Endothelial cell (in vitro differentiated cells): Measurements from ENCODE around the gene PAWR. TPM values are rescaled to one million over a fixed set of nuclear protein-coding genes. Genes with fewer than 3 reads are reported as not detected.

Experiments used
- DNase-seq: peaks from one replicate; pipeline ENCODE4 v3.0.0; 2021; ENCODE audit warnings: low spot score
- H3K27ac Mint-ChIP-seq: one replicate; pipeline ENCODE4 v1.8.0; 2021; ENCODE audit warnings: mixed read lengths, inconsistent platforms; ENCODE audit not compliant: unreplicated experiment
- H3K27me3 Mint-ChIP-seq: one replicate; pipeline ENCODE4 v1.8.0; 2021; ENCODE audit warnings: mild to moderate bottlenecking, moderate library complexity, mixed read lengths, inconsistent platforms; ENCODE audit not compliant: unreplicated experiment
- H3K36me3 Mint-ChIP-seq: one replicate; pipeline ENCODE4 v1.8.0; 2021; ENCODE audit warnings: mild to moderate bottlenecking, low read depth, mixed read lengths, inconsistent platforms; ENCODE audit not compliant: unreplicated experiment
- H3K4me1 Mint-ChIP-seq: one replicate; pipeline ENCODE4 v1.8.0; 2021; ENCODE audit warnings: mild to moderate bottlenecking, mixed read lengths, inconsistent platforms; ENCODE audit not compliant: unreplicated experiment
- H3K4me3 Mint-ChIP-seq: one replicate; pipeline ENCODE4 v1.8.0; 2021; ENCODE audit warnings: mild to moderate bottlenecking, mixed read lengths, inconsistent platforms; ENCODE audit not compliant: unreplicated experiment
- H3K9me3 Mint-ChIP-seq: one replicate; pipeline ENCODE4 v1.8.0; 2021; ENCODE audit warnings: mixed read lengths, inconsistent platforms; ENCODE audit not compliant: unreplicated experiment
- CTCF ChIP-seq: fragments of 200-600 bp; sonication (generic); IDR thresholded peaks from one replicate; pipeline ENCODE4 v1.5.0; 2021; ENCODE audit warnings: antibody characterized with exemption; ENCODE audit not compliant: unreplicated experiment
- total RNA-seq: library from RNA; stranded (reverse); fragmentation: NEBNext Ultra II Directional; extraction: Animal tissue kit (Norgen Biotek cat#: 25700); gene quantifications from one replicate; pipeline ENCODE4 v1.2.1, GENCODE V29; 2021; ENCODE audit not compliant: unreplicated experiment

The PAWR gene
- total RNA-seq, 1 donor from 2014 or later: 92.3 TPM

GRCh38 chr12:79590751-79591150 lies 100.0 kb downstream of the PAWR start:
- H3K4me1 Mint-ChIP-seq: no peaks in the 10 kb centered on the region
- no peak for DNase-seq
- H3K27me3 Mint-ChIP-seq: no peaks in the 10 kb centered on the region
- H3K36me3 Mint-ChIP-seq: no peaks in the 10 kb centered on the region
- TF ChIP-seq CTCF: no peak
- H3K9me3 Mint-ChIP-seq: no peaks in the 10 kb centered on the region
- no peak overlapping the region for H3K4me3 Mint-ChIP-seq
- no peak overlapping the region for H3K27ac Mint-ChIP-seq

DNA sequence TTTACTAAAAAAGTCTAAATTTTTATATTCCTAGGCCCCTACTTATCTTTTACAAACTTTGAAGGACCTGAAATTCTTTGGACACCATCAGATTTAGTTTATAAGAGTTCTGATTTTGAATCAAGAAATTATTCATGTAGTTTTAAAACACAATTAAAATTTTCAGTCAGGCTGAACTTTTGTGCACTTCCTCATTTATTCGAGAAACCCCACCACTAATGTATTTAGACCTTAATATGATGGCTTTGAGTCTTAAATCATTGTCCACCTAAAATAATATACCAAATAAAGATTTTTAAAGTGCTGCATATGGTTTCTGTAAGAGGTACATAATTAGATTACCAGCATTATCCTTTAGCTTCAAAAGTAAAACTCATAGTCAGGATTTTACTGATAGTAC lies 103.4 kb downstream of the PAWR start:
- H3K27ac Mint-ChIP-seq: no peak overlapping the region
- H3K27me3 Mint-ChIP-seq: no peaks in the 10 kb centered on the region
- no peaks in the 10 kb centered on the region for H3K9me3 Mint-ChIP-seq
- DNase-seq: no peak
- no peaks in the 10 kb centered on the region for H3K36me3 Mint-ChIP-seq
- no peaks in the 10 kb centered on the region for H3K4me1 Mint-ChIP-seq
- H3K4me3 Mint-ChIP-seq: no peak overlapping the region
- no peak for TF ChIP-seq CTCF

DNA sequence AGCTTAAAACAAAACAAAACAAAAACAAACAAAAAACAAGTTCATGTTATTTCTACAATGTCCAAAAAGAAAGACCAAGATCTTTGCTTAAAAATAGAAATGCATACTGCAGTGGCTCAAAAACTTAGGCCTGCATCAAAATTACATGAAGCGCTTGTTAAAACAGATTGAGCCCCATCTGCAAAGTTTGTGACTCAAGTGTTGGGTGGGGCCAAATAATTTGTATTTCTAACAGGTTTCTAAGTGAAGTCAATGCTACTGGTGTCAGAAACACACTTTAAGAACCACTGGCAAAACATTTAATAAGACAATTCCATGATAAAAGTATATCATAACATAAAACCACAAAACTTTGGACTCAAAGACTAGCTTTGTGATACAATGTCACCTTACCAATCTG lies 105.6 kb downstream of the PAWR start:
- no peak for TF ChIP-seq CTCF
- H3K27me3 Mint-ChIP-seq: no peaks in the 10 kb centered on the region
- H3K36me3 Mint-ChIP-seq: no peaks in the 10 kb centered on the region
- H3K4me1 Mint-ChIP-seq: no peaks in the 10 kb centered on the region
- H3K4me3 Mint-ChIP-seq: no peak overlapping the region
- DNase-seq: no peak
- no peaks in the 10 kb centered on the region for H3K9me3 Mint-ChIP-seq
- H3K27ac Mint-ChIP-seq: no peak overlapping the region

GRCh38 chr12:79573820-79574219 lies 116.9 kb downstream of the PAWR start:
- H3K36me3 Mint-ChIP-seq: peaks cover 46% of the 10 kb centered on the region
- H3K4me1 Mint-ChIP-seq: peaks cover 4% of the 10 kb centered on the region
- no peak overlapping the region for H3K27ac Mint-ChIP-seq
- peaks cover 4% of the 10 kb centered on the region for H3K9me3 Mint-ChIP-seq
- H3K27me3 Mint-ChIP-seq: peaks cover 2% of the 10 kb centered on the region
- no peak for TF ChIP-seq CTCF
- DNase-seq: no peak
- no peak overlapping the region for H3K4me3 Mint-ChIP-seq

DNA sequence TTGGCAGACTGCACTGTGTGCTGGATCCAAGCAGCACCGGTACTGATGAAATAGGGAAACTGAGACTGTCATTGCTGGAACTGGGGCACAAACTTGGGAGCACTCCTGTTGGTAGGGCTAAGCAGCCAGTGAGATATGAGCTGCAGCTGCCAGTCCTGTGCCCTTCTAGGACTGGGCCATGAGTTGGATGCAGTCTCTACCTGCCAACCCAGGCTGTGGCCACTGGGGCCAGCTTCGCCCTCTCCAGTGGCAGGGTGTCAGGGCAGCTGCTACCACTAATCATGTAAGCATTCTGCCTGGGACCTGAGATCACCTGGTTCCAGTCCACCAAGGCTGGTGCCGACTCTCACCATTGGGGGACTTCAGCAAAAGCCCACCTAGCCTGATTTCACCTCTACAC lies 121.1 kb downstream of the PAWR start:
- Mint-ChIP-seq H3K4me1 (peaks cover 30% of the 10 kb centered on the region), H3K27ac (no peak overlapping the region), H3K36me3 (peaks cover 46% of the 10 kb centered on the region), H3K9me3 (peaks cover 4% of the 10 kb centered on the region), H3K4me3 (no peak overlapping the region), H3K27me3 (peaks cover 3% of the 10 kb centered on the region)
- DNase-seq: no peak
- TF ChIP-seq CTCF: no peak
